ENCODE data around the gene CCSER1.
"Not testable (repeated sequence)": the region's sequence is repeated elsewhere in the genome, so short reads cannot be mapped to it uniquely, and the experiment has no call there.

CCSER1 gene

GRCh38 chr4:91094220-91094619, 967.0 kb downstream of the CCSER1 start:
- DNase-seq, result not testable (repeated sequence)

- no peak for DNase-seq
These were observed 972.5 kb downstream of the CCSER1 start for GRCh38 chr4:91099666-91100065.

- no peak for DNase-seq
These were observed 981.6 kb downstream of the CCSER1 start for GRCh38 chr4:91108751-91109150.

GRCh38 chr4:91111556-91111955, 984.4 kb downstream of the CCSER1 start:
- no peak for DNase-seq

GRCh38 chr4:91113130-91113706, 986.0 kb downstream of the CCSER1 start:
- no peak for DNase-seq

GRCh38 chr4:91114386-91114785, 987.2 kb downstream of the CCSER1 start:
- no peak for DNase-seq

GRCh38 chr4:91116861-91117260, 989.7 kb downstream of the CCSER1 start:
- no peak for DNase-seq

GRCh38 chr4:91118597-91118996, 991.4 kb downstream of the CCSER1 start:
- no peak for DNase-seq

GRCh38 chr4:91123742-91124141, 996.5 kb downstream of the CCSER1 start:
- no peak for DNase-seq

GRCh38 chr4:91127192-91127591, 1000.0 kb downstream of the CCSER1 start:
- DNase-seq, result no peak

GRCh38 chr4:91127831-91128230, 1000.6 kb downstream of the CCSER1 start:
- no peak for DNase-seq

- DNase-seq, result no peak
These were observed 1001.3 kb downstream of the CCSER1 start for GRCh38 chr4:91128519-91128918.

GRCh38 chr4:91147067-91147466, 1019.9 kb downstream of the CCSER1 start:
- DNase-seq, result no peak

GRCh38 chr4:91154041-91154440, 1026.8 kb downstream of the CCSER1 start:
- not testable (repeated sequence) for DNase-seq

- not testable (repeated sequence) for DNase-seq
These were observed 1040.9 kb downstream of the CCSER1 start for GRCh38 chr4:91167864-91168653.

- no peak for DNase-seq
These were observed 1043.6 kb downstream of the CCSER1 start for GRCh38 chr4:91170768-91171167.

GRCh38 chr4:91171217-91171616, 1044.0 kb downstream of the CCSER1 start:
- DNase-seq, result no peak

GRCh38 chr4:91185061-91185460, 1057.9 kb downstream of the CCSER1 start:
- DNase-seq, result not testable (repeated sequence)

- DNase-seq, result no peak
These were observed 1071.8 kb downstream of the CCSER1 start for GRCh38 chr4:91198951-91199350.

GRCh38 chr4:91207535-91207934, 1080.3 kb downstream of the CCSER1 start:
- DNase-seq, result no peak

- no peak for DNase-seq
These were observed 1085.0 kb downstream of the CCSER1 start for GRCh38 chr4:91212211-91212610.

GRCh38 chr4:91217831-91218403, 1090.7 kb downstream of the CCSER1 start:
- not testable (repeated sequence) for DNase-seq

- DNase-seq, result no peak
These were observed 1093.1 kb downstream of the CCSER1 start for GRCh38 chr4:91220315-91220714.

GRCh38 chr4:91222014-91222413, 1094.8 kb downstream of the CCSER1 start:
- no peak for DNase-seq
